Measurements from ENCODE around the gene SHD. TPM values are rescaled to one million over a fixed set of nuclear protein-coding genes. Genes with fewer than 3 reads are reported as not detected.

SHD gene
- total RNA-seq, 4 donors from 2014 or later: 7.6 to 51.4 (median 27.5) TPM

DNA sequence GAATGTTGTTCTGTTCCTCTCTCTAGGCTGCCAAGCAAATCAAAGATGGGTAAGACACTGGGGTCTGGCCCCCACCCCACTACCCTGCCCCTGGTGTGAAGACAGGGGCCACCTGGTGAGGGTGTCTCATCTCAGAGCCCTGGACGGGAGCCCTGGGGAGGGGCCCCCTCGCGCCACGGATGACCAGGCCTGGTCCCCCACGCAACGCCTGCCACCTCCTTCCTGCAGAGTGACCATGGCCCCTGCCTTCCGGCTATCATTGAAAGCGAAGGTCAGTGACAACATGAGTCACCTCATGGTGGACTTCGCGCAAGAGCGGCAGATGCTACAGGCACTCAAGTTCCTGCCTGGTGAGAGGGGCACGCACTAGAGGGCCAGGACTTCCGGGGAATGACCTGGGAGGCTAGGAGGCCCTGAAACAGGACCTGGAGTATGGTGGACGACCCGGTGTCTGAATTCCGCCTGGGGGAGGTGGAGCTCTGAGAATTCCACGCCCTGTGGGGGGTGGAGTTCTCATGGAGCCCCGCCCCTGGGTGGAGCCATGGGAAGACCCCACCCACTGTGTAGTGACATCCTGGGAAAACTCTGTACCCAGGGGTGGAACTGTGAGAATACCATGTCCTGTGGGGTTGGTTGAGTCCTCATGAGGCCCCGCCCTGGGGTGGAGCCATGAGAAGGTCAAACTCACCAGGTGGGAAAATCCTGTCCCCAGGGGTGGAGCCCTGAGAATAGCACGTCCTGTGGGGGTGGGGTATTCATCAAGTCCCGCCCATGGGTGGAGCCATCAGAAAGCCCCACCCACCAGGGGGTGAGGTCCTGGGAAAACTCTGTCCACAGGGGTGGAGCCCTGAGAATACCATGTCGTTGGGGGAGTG is 31.4 kb downstream of the SHD start:
- peaks cover under 1% of the 10 kb centered on the region for H3K27me3 ChIP-seq
- no peaks in the 10 kb centered on the region for H3K9me3 ChIP-seq
- 90% methylated on average over 18 of the region's 22 CpGs; no CpG with 5 or more reads in 1 of the 2 donors for WGBS, 2 donors (ENCODE audit: low coverage in 1 of 2)
- no peak overlapping the region for H3K27ac ChIP-seq
- DNase-seq: peak; percentile 23
- no peaks in the 10 kb centered on the region for H3K36me3 ChIP-seq
- H3K4me1 ChIP-seq: peaks cover 0 to 14% (median 0%) of the 10 kb centered on the region in 4 donors
- intact Hi-C loops (cut with DNase I; ENCODE audit: low total_unique reads): no loop called here
- TF ChIP-seq POLR2AphosphoS5 (IDR thresholded peaks at IDR 0.05): no peak
- TF ChIP-seq EP300 (IDR thresholded peaks at IDR 0.05; ENCODE audit: low read depth): no peak
- TF ChIP-seq, protein P1, sequence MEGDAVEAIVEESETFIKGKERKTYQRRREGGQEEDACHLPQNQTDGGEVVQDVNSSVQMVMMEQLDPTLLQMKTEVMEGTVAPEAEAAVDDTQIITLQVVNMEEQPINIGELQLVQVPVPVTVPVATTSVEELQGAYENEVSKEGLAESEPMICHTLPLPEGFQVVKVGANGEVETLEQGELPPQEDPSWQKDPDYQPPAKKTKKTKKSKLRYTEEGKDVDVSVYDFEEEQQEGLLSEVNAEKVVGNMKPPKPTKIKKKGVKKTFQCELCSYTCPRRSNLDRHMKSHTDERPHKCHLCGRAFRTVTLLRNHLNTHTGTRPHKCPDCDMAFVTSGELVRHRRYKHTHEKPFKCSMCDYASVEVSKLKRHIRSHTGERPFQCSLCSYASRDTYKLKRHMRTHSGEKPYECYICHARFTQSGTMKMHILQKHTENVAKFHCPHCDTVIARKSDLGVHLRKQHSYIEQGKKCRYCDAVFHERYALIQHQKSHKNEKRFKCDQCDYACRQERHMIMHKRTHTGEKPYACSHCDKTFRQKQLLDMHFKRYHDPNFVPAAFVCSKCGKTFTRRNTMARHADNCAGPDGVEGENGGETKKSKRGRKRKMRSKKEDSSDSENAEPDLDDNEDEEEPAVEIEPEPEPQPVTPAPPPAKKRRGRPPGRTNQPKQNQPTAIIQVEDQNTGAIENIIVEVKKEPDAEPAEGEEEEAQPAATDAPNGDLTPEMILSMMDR (IDR thresholded peaks at IDR 0.05): no peak
- no peak for TF ChIP-seq POLR2A (IDR thresholded peaks at IDR 0.05)
- in situ Hi-C loops (cut with MboI; ENCODE audit: low pct_ligation_motif_present in 1 of 4, low pct_unique_long_range_greater_than_20kb in 1 of 4, low sequenced_read_pairs in 3 of 4): no loop called here
- H3K4me3 ChIP-seq: no peak overlapping the region

DNA sequence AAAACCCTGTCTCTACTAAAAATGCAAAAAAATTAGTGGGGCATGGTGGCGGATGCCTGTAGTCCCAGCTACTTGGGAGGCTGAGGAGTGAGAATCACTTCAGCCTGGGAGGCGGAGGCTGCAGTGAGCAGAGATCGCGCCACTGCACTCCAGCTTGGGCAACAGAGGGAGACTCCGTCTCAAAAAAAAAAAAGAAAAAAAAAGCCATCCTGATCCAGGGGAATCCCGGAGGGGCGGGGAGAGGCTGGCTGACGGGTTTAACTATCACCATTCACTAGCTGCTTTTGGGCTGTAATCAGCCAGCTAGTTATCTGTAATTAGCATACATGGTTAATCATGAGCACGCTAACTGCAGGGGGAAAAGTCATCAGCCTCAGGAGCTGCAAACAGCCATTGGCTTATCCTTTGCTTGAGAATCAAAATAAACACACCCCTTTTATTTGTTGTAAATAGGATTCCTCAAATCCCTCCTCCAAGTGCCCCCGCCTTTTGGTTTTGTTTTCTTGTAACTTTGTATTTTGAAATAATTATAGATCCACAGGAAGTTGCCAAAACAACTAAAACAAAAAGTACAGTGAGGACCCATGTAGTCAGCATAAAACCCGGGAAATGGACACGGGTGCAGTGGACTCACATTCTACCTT is 34.9 kb downstream of the SHD start:
- Histone ChIP-seq H3K27ac (no peak overlapping the region), H3K9me3 (no peaks in the 10 kb centered on the region), H3K4me1 (peaks cover 0 to 12% (median 0%) of the 10 kb centered on the region in 4 donors), H3K4me3 (no peak overlapping the region), H3K27me3 (no peaks in the 10 kb centered on the region), H3K36me3 (no peaks in the 10 kb centered on the region)
- no peak for TF ChIP-seq POLR2AphosphoS5 (IDR thresholded peaks at IDR 0.05)
- in situ Hi-C loops (cut with MboI; ENCODE audit: low pct_ligation_motif_present in 1 of 4, low pct_unique_long_range_greater_than_20kb in 1 of 4, low sequenced_read_pairs in 3 of 4): no loop called here
- WGBS, 2 donors (ENCODE audit: low coverage in 1 of 2): 25 to 38% methylated on average over 7 to 12 of the region's 12 CpGs
- intact Hi-C loops (cut with DNase I; ENCODE audit: low total_unique reads): no loop called here
- no peak for DNase-seq

DNA sequence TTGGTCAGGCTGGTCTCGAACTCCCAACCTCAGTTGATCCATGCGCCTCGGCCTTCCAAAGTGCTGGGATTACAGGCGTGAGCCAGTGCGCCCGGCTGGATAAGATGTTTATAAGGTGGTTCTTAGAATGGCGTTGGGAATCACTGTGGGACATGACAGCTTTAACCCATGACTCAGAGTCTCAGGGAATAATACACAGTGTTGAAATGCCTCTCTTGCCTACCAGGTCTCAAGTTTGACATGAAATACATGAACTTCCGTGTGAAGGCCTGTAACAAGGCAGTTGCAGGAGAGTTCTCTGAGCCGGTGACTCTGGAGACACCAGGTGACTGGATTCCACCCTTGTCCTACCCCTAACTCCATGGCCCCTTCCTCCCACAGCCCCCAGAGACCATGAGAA is 37.9 kb downstream of the SHD start:
- intact Hi-C loops (cut with DNase I; ENCODE audit: low total_unique reads) (no loop called here), in situ Hi-C loops (cut with MboI; ENCODE audit: low pct_ligation_motif_present in 1 of 4, low pct_unique_long_range_greater_than_20kb in 1 of 4, low sequenced_read_pairs in 3 of 4) (no loop called here)
- Histone ChIP-seq H3K9me3 (no peaks in the 10 kb centered on the region), H3K36me3 (no peaks in the 10 kb centered on the region), H3K4me3 (no peak overlapping the region), H3K27ac (no peak overlapping the region), H3K27me3 (no peaks in the 10 kb centered on the region), H3K4me1 (peaks cover 0 to 10% (median 0%) of the 10 kb centered on the region in 4 donors)
- TF ChIP-seq POLR2A (IDR thresholded peaks at IDR 0.05) (no peak), POLR2AphosphoS5 (IDR thresholded peaks at IDR 0.05) (no peak), EP300 (IDR thresholded peaks at IDR 0.05; ENCODE audit: low read depth) (no peak)
- TF ChIP-seq, protein P1 (IDR thresholded peaks at IDR 0.05): no peak
- 88 to 92% methylated on average over 7 to 9 of the region's 9 CpGs for WGBS, 2 donors (ENCODE audit: low coverage in 1 of 2)
- no peak for DNase-seq

DNA sequence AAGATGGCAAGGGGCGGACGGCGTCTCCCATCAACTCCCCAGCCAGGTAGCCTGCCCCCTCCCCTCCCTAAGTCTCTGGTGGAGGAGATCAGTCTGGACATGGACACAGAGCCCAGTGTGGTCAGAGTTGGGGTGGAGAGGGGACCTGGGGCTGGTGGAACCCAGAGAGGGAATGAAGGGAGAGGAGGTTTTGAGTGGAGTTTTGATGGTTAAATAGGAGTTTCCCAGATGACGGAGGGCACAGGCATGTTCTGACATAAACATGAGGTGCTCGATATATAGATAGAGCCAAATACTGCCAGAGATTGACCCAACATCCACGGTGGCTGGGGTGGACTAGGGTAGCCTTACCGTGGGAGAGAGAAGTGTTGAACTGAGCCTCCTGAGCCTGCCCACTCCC is 39.4 kb downstream of the SHD start:
- in situ Hi-C loops (cut with MboI; ENCODE audit: low pct_ligation_motif_present in 1 of 4, low pct_unique_long_range_greater_than_20kb in 1 of 4, low sequenced_read_pairs in 3 of 4) (no loop called here), intact Hi-C loops (cut with DNase I; ENCODE audit: low total_unique reads) (no loop called here)
- DNase-seq: no peak
- TF ChIP-seq EP300 (IDR thresholded peaks at IDR 0.05; ENCODE audit: low read depth): no peak
- TF ChIP-seq POLR2A (IDR thresholded peaks at IDR 0.05): no peak
- TF ChIP-seq POLR2AphosphoS5 (IDR thresholded peaks at IDR 0.05): no peak
- TF ChIP-seq, protein P1 (IDR thresholded peaks at IDR 0.05): no peak
- H3K4me3 ChIP-seq: no peak overlapping the region
- H3K27ac ChIP-seq: no peak overlapping the region
- no peaks in the 10 kb centered on the region for H3K9me3 ChIP-seq
- 93 to 100% methylated on average over 1 to 7 of the region's 7 CpGs for WGBS, 2 donors (ENCODE audit: low coverage in 1 of 2)
- no peaks in the 10 kb centered on the region for H3K36me3 ChIP-seq
- H3K4me1 ChIP-seq: peaks cover 0 to 10% (median 0%) of the 10 kb centered on the region in 4 donors
- H3K27me3 ChIP-seq: no peaks in the 10 kb centered on the region

Data from transverse colon (tissue), 4 donors.